Skin of body (tissue), 2 donors: ENCODE data around the gene ASPRV1. TPM values are rescaled to one million over a fixed set of nuclear protein-coding genes. Genes with fewer than 3 reads are reported as not detected.
"Not testable (repeated sequence)": the region's sequence is repeated elsewhere in the genome, so short reads cannot be mapped to it uniquely, and the experiment has no call there.

Source experiments
- DNase-seq: peaks from one replicate; lab custom pipeline; 2025; lab: John Stamatoyannopoulos, UW
- total RNA-seq: library from RNA; depleted of rRNA; stranded (reverse); fragments of >200 nt; gene quantifications from one replicate; pipeline ENCODE4 v1.2.3, GENCODE V29; 2014

Gene ASPRV1
- 39.5 TPM for total RNA-seq

DNA sequence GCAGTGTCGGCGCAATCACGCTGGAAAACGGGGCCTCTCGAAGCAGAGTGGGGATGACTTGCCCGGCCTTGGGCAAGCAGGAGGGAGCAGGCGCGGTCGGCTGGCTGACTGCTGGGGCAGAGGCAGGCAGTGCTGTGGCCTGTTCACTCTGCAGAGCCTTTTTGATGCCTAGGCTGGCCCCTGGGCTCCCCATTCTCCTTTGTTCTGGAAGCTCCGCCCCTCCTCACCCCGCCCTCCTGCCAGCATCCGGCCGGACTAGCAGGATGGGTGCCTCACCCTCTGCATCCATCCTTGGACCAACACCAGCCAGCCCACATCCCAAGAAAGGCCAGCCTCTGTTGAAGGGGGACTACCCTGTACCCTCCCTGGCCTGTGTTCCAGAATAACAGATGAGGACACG, at the start of gene ASPRV1:
ASPRV1 (minus strand) TSS at position 136 of the 400 bp plus-strand sequence. CDS start 195 bp downstream, outside the sequence.
- no peak for DNase-seq

- DNase-seq: peak; percentile 19
Measured at GRCh38 chr2:70010576-70011111, 49.2 kb upstream of the ASPRV1 start.

GRCh38 chr2:70009762-70010575, 48.5 kb upstream of the ASPRV1 start:
- no peak for DNase-seq

- DNase-seq: no peak
Measured at GRCh38 chr2:70008290-70008689, 46.9 kb upstream of the ASPRV1 start.

DNA sequence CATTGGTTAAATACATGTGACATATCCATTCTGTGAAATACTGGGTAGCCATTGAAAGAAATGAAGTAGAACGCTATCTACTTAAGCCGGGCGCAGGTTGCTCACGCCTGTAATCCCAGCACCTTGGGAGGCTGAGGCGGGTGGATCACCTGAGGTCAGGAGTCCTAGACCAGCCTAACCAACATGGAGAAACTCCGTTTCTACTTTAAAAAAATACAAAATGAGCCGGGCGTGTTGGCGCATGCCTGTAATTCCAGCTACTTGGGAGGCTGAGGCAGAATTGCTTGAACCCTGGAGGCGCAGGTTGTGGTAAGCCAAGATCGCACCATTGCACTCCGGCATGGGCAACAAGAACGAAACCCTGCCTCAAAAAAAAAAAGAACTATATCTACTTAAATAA, 45.7 kb upstream of the ASPRV1 start:
- DNase-seq: no peak

GRCh38 chr2:70006447-70006784, 45.0 kb upstream of the ASPRV1 start:
- DNase-seq: no peak

DNA sequence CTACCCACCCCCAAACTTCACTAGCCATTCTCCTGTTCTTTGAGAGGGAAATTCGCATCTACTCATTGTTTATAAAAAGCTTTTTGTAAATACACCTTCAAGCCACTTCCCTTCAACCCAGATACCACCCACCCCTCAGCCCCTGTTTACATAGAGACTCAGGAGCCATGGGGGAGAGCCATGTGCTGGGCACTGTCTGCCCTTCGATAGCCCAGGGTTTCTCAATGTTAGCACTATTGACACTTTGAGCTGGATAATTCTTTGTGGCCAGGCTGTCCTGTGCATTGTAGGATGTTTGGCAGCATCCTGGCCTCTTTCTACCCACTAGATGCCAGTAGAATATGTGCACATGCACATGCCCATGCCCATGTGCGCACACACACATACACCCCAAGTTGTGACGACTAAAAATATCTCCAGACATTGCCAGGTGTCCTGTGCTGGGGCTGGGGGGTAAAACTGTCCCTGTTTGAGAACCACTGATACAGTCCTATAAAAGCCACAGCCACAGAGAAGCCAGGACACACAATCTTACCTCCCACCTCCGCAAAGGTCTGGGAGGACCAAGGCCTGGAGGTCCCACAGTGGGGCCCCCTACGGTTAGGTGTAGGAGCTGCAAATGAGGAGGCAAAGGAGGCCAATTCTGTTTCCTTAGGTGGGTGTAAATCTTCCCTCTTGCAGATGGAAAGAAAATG, 44.5 kb upstream of the ASPRV1 start:
- DNase-seq: no peak

DNA sequence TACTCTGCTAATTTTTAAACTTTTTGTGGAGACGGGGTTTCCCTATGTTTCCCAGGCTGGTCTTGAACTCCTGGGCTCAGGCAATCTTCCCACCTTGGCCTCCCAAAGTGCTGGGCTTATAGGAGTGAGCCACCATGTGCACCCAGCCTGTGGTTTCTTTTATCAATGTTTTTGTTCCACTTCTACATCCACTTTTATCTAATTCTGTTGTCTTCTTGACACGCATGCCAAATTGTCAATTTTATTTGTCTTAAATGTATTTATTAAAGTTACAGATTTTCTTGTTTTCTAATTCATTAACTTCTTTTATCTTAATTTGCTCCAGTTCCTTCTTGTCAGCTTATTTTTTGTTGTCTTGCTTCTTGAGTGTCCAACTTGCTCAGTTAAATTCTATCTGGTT, 43.8 kb upstream of the ASPRV1 start:
- no peak for DNase-seq

DNA sequence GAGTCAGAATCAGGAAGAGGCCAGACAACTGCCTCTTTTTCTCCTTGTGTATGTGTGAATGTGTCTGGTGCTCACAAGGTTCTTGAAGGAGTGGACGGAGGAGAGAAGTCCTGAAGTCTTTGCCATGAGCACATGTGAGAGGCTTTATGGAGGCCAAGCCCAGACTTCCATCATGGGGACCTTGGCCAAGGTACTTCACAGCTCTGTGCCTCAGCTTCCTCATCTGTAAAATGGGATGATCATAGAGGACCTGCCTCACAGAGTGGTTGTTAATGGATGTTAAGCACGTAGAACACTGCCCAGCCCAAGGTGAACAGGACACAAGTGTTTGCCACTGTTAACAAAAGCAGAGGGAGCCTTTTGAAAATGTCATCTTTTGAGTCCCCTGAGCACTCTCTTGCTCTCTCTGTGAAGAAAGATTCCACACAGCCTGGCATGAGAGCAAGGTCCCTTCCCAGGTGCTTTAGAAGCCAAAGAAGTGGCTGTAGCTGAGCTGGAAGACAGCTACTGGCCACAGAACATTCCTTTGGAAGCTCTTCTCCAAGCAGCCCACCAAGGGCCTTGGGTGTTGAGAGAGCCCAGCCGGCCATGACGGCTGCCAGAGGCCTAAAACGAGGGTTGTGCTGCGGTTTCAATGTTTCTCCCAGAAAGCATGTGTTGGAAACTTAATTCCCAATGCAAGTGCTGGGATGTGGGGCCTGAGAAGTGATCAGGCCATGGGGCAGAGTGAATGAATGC, 41.8 kb upstream of the ASPRV1 start:
- no peak for DNase-seq

DNA sequence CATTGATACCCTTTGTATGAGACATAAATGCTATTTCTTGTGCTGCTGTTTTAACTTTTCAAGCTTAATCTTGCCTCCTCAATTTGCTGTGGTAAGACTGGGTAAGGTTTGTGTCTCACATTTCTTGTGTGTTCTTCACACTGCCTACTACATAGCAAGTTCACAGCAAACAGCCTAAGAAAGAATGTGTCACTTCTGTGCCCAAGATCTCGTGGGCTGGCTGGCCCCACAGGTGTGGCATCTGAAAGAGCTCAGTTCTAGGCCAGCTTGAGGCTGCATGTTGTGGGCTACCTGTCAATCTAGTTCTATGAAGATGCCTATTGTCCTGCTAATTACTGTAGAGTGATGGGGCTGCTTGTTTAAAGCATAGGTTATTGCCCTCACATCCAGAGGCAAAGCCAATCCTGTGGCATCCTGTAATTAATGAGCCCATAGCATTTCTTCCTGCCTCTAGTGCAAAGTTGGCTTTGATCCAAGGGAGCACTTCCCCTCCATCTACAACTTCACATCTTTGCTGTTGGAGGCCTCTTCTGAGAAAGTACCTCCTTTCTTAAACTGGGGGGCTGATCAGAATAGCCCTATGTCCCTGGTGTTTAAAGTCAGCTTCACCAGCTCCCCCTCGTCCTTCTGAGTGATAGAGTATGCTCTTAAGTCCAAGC, 40.9 kb upstream of the ASPRV1 start:
- DNase-seq: no peak

DNA sequence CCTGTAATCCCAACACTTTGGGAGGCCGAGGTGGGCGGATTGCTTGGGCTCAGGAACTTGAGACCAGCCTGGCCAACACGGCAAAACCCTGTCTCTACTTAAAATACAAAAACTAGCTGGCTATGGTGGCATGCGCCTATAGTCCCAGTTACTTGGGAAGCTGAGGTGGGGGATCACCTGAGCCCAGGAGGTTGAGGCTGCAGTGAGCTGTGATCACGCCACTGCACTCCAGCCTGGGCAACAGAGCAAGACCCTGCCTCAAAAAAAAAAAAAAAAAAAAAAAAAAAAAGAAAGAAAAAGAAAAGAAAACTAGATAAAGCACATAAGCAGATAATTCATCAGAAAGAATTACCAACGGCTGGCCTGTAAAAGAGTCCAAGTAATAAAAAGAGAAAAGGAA, 39.1 kb upstream of the ASPRV1 start:
- not testable (repeated sequence) for DNase-seq

- no peak for DNase-seq
Measured at GRCh38 chr2:69998761-69999160, 37.3 kb upstream of the ASPRV1 start.

DNA sequence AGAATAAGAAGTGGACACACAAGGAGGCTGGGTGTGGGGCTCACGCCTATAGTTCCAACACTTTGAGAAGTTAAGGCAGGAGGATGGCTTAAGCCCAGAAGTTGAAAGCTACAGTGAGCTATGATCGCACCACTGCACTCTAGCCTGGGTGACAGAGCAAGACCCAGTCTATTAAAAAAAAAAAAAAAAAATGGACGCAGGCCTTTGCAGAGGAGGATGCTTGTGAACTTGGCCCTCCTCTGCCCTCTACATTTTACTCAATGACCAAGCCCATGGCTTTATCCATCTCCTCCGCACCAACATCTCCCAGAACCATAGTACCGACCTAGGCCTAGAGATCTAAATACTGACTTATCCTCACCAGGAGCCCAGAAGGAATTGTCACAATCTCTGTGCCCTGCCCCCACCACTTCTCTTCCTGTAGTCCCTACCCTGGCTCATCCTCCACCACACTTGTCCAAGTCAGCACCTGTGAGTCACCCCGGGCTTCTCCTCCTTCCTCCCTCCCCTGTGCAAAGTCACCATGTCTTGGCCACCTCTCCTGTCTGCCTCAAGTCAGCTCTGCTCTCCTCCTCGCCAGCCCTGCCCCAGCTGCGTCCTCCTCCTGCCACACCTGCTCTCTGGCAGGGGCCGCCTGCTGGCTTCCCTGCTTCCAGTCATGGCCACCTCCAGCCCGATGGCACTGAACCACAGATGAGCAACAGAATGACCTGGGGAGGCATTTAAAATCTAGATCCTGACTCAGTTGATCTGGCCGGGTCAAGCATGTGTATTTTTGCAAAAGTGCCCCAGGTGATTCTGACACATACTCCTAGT, 35.8 kb upstream of the ASPRV1 start:
- no peak for DNase-seq

GRCh38 chr2:69995511-69995910, 34.1 kb upstream of the ASPRV1 start:
- DNase-seq: no peak

- no peak for DNase-seq
Measured at GRCh38 chr2:69994166-69994565, 32.7 kb upstream of the ASPRV1 start.

- no peak for DNase-seq
Measured at GRCh38 chr2:69993708-69994107, 32.3 kb upstream of the ASPRV1 start.

DNA sequence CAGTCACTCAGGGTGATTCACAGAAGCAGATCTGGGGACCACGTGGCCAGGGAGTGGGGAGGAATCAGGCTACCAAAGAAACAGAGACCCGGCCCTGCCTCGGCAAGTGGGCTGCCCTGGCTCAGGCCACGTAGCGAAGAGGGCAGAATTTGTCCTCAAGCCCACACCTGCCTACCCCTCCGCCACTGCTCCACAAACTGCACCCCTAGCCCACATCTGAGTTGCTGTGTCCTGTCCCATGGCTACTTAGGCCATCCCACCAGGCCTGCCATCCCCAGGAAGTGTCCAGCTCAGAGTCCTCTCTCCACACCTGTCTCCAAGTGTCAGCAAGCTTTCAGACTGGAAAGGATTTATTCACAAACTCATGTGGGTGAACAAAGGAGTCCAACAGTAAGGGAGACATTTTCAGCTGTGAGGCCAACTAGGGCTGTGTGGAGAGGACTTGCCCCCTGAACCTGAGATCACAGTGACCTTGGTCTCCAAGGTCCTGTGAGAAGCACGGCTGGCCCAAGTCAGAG, 31.7 kb upstream of the ASPRV1 start:
- no peak for DNase-seq

GRCh38 chr2:69992310-69993047, 31.0 kb upstream of the ASPRV1 start:
- no peak for DNase-seq

DNA sequence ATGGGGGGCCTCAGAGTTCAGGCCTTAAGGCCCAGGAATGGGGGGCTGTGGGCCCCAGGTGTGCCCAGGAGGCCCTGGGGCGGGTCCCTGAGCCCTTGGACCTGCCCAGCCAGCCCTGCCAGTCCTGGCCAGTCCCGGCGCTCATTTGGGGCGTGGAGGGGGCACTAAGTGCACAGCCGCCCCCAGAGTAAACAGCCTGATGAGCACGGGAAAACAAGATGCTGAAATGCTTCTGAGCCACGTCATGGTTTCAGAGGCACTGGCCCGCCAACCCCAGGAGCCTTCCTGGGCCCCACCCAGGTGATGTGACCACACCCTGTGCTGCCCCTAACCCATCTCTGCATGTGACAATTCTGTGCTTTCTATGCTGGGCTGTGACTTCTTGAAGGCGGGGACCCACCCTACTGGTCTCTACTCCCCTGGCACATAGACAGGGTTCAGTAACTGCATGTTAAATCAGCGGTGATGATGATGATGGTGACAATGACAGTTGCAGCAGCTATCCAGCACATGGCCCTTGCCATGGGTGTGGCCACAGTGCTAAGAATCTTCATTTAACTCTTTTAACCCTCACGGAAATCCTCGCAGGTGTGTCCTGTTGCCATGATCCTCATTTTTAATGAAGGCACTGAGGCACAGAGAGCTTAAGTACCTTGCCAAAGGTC, 28.1 kb upstream of the ASPRV1 start:
- no peak for DNase-seq
